Upper lobe of right lung (tissue), 1 donor: ENCODE results near the gene DPP7. TPM values are rescaled to one million over a fixed set of nuclear protein-coding genes. Genes with fewer than 3 reads are reported as not detected.

Source experiments
- ATAC-seq: fragments of 200-7000 bp; cut with Tn5 transposase; one replicate; pipeline ENCODE4 v1.9.1; 2020; ENCODE audit warnings: mild to moderate bottlenecking, moderate library complexity
- DNase-seq: peaks from one replicate; pipeline ENCODE4 v3.0.0-alpha.2; 2020
- H3K27ac ChIP-seq: fragments of 200-600 bp; one replicate; pipeline ENCODE4 v1.8.0; 2022
- H3K27me3 ChIP-seq: fragments of 200-600 bp; one replicate; pipeline ENCODE4 v1.8.0; 2022; ENCODE audit warnings: mild to moderate bottlenecking
- H3K36me3 ChIP-seq: fragments of 200-600 bp; one replicate; pipeline ENCODE4 v1.8.0; 2022
- H3K4me1 ChIP-seq: fragments of 200-600 bp; one replicate; pipeline ENCODE4 v1.8.0; 2022
- H3K4me3 ChIP-seq: fragments of 200-600 bp; one replicate; pipeline ENCODE4 v1.8.0; 2022; ENCODE audit warnings: mild to moderate bottlenecking
- H3K9me3 ChIP-seq: fragments of 200-600 bp; one replicate; pipeline ENCODE4 v1.8.0; 2022
- intact Hi-C: fragments of 100-400 bp; cut with DNase I; formaldehyde crosslinking; loops from one replicate; pipeline ENCODE4 v1.11.0; 2022
- total RNA-seq: library from RNA; stranded (reverse); fragmentation: NEBNext Ultra II Directional; extraction: Animal tissue kit (Norgen Biotek cat#: 25700); gene quantifications from one replicate; pipeline ENCODE4 v1.2.1, GENCODE V29; 2021
- TF ChIP-seq, protein P1 (sequence below): fragments of 200-600 bp; IDR thresholded peaks from one replicate; pipeline ENCODE4 v1.8.0; 2022; ENCODE audit warnings: antibody characterized with exemption
- donor health status: DM: no; HTN: yes; CAD: no; lungs with severe emphysema.

The DPP7 gene
- total RNA-seq, 1 donor from 2014 or later = 183 TPM

DNA sequence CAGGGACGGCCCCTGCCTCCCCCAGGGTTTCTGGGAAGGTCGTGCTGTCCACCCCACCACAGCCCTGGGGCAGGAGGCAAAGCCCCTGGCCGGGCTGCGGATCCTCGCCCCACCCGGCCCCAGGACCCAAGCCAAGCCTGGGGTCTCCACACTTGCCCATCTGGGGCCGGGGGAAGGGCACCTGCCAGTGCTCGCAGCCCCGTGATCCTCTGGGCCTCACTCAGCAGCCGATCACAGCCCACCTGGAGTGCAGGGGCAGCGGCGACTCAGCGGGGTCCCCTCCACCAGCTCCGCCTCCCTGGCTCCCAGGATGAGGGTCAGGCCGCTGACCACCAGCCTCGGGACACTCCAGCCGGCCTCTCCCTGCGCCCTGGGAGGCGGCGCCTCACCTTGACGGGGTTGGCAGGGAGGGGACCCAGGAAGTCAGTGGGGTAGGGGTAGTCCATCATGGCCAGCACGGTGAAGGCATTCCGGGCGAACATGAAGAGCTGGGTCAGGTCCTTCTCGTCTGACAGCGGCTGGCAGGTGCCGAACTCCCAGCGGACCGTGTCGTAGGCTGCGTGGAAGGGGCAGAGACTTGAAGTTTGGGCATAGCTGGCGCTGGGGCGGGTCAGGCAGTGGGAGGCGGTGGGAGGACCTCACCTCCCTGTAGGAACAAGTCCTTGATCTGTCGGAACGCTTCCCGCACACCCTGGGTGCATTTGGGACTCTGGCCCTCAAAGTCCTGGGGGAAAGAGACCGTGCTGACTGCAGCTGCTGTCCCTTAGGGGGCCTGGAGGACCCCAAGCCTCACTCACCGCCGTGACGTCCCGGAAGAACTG lies 1.8 kb downstream of the DPP7 start:
- peaks cover 34% of the 10 kb centered on the region for H3K36me3 ChIP-seq
- TF ChIP-seq, protein P1, sequence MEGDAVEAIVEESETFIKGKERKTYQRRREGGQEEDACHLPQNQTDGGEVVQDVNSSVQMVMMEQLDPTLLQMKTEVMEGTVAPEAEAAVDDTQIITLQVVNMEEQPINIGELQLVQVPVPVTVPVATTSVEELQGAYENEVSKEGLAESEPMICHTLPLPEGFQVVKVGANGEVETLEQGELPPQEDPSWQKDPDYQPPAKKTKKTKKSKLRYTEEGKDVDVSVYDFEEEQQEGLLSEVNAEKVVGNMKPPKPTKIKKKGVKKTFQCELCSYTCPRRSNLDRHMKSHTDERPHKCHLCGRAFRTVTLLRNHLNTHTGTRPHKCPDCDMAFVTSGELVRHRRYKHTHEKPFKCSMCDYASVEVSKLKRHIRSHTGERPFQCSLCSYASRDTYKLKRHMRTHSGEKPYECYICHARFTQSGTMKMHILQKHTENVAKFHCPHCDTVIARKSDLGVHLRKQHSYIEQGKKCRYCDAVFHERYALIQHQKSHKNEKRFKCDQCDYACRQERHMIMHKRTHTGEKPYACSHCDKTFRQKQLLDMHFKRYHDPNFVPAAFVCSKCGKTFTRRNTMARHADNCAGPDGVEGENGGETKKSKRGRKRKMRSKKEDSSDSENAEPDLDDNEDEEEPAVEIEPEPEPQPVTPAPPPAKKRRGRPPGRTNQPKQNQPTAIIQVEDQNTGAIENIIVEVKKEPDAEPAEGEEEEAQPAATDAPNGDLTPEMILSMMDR = no peak

GRCh38 chr9:137111788-137112563 lies 2.6 kb downstream of the DPP7 start:
- DNase-seq (no peak), ATAC-seq (no peak)
- H3K27ac ChIP-seq = no peak overlapping the region
- peaks cover 7% of the 10 kb centered on the region for H3K4me1 ChIP-seq
- H3K36me3 ChIP-seq = peaks cover 42% of the 10 kb centered on the region
- H3K4me3 ChIP-seq = no peak overlapping the region
- H3K9me3 ChIP-seq = no peaks in the 10 kb centered on the region
- TF ChIP-seq, protein P1 = no peak
- H3K27me3 ChIP-seq = no peaks in the 10 kb centered on the region
- intact Hi-C loops = no loop called here

More for the DNA sequence above, 1.8 kb downstream of the DPP7 start:
- no peak overlapping the region for H3K27ac ChIP-seq
- DNase-seq = peak; percentile 62
- H3K27me3 ChIP-seq = no peaks in the 10 kb centered on the region
- no peaks in the 10 kb centered on the region for H3K9me3 ChIP-seq
- H3K4me1 ChIP-seq = peaks cover 7% of the 10 kb centered on the region
- intact Hi-C loops = no loop called here
- H3K4me3 ChIP-seq = no peak overlapping the region
- no peak for ATAC-seq

- TF ChIP-seq, protein P1 = no peak
- intact Hi-C loops = no loop called here
- H3K4me3 ChIP-seq = no peak overlapping the region
- no peak for DNase-seq
- peaks cover 7% of the 10 kb centered on the region for H3K4me1 ChIP-seq
- ATAC-seq = no peak
- H3K36me3 ChIP-seq = peaks cover 50% of the 10 kb centered on the region
- H3K27me3 ChIP-seq = no peaks in the 10 kb centered on the region
- no peaks in the 10 kb centered on the region for H3K9me3 ChIP-seq
- H3K27ac ChIP-seq = no peak overlapping the region
Observed at GRCh38 chr9:137110911-137111787, 3.4 kb downstream of the DPP7 start.

- TF ChIP-seq, protein P1 = no peak
- DNase-seq = no peak
- Histone ChIP-seq H3K36me3 (peaks cover 58% of the 10 kb centered on the region), H3K27ac (no peak overlapping the region), H3K27me3 (no peaks in the 10 kb centered on the region), H3K9me3 (no peaks in the 10 kb centered on the region), H3K4me3 (no peak overlapping the region), H3K4me1 (peaks cover 7% of the 10 kb centered on the region)
- no peak for ATAC-seq
- intact Hi-C loops = no loop called here
Observed at GRCh38 chr9:137110147-137110910, 4.2 kb downstream of the DPP7 start.
